HepG2 (cell line): Measurements from ENCODE around the gene ACOXL. TPM values are rescaled to one million over a fixed set of nuclear protein-coding genes. Genes with fewer than 3 reads are reported as not detected.

Source experiments
- AHDC1 ChIP-seq: sonication (generic); formaldehyde crosslinking; IDR thresholded peaks from 2 replicates; pipeline ENCODE4 v1.5.1; 2020; ENCODE audit warnings: mild to moderate bottlenecking, missing genetic modification reagents, borderline replicate concordance
- CENPT ChIP-seq: sonication (generic); formaldehyde crosslinking; IDR thresholded peaks from 2 replicates; pipeline ENCODE4 v1.8.0; 2022; ENCODE audit warnings: low read depth, mild to moderate bottlenecking, moderate library complexity, missing genetic modification reagents
- CHD4 ChIP-seq: fragments of 200-600 bp; sonication (generic); IDR thresholded peaks from 2 replicates; pipeline ENCODE4 v1.7.0; 2017; ENCODE audit warnings: mild to moderate bottlenecking, low read length, borderline replicate concordance
- DBP ChIP-seq: sonication (generic); formaldehyde crosslinking; IDR thresholded peaks from 2 replicates; pipeline ENCODE4 v1.4.0; 2020; ENCODE audit warnings: missing genetic modification reagents; ENCODE audit errors: not compliant biosample characterization
- FOXA3 ChIP-seq: IDR thresholded peaks from 2 replicates; pipeline ENCODE4 v1.6.1; 2016; ENCODE audit warnings: missing genetic modification reagents, missing compliant biosample characterization
- KAT2B ChIP-seq: fragments of 150-350 bp; IDR thresholded peaks from 2 replicates; pipeline ENCODE4 v1.6.1; 2014; ENCODE audit warnings: low read depth, low read length, borderline replicate concordance
- MAFG ChIP-seq: sonication (generic); formaldehyde crosslinking; IDR thresholded peaks from 2 replicates; pipeline ENCODE4 v1.5.1; 2020; ENCODE audit warnings: mild to moderate bottlenecking, missing genetic modification reagents
- PCBP2 ChIP-seq: fragments of 200-400 bp; formaldehyde crosslinking; optimal IDR thresholded peaks from 2 replicates; pipeline ENCODE3; 2018; ENCODE audit warnings: low read length, low read depth; ENCODE audit not compliant: poor library complexity, severe bottlenecking
- SAFB2 ChIP-seq: sonication (generic); formaldehyde crosslinking; IDR thresholded peaks from 2 replicates; pipeline ENCODE4 v1.5.1; 2020; ENCODE audit warnings: missing genetic modification reagents, low read depth, mild to moderate bottlenecking, borderline replicate concordance
- TAF15 ChIP-seq: fragments of 200-400 bp; formaldehyde crosslinking; IDR thresholded peaks from one replicate; pipeline ENCODE4 v1.6.1; 2018; ENCODE audit warnings: mild to moderate bottlenecking, low read depth, low read length; ENCODE audit not compliant: poor library complexity, severe bottlenecking
- ZBTB7B ChIP-seq: sonication (generic); formaldehyde crosslinking; IDR thresholded peaks from 2 replicates; pipeline ENCODE4 v1.4.0; 2020; ENCODE audit warnings: missing genetic modification reagents
- ZNF367 ChIP-seq: sonication (generic); formaldehyde crosslinking; IDR thresholded peaks from 2 replicates; pipeline ENCODE4 v1.4.0; 2020; ENCODE audit warnings: missing genetic modification reagents, borderline replicate concordance
- ZNF580 ChIP-seq: IDR thresholded peaks from 2 replicates; pipeline ENCODE4 v1.6.1; 2016; ENCODE audit warnings: low read depth, borderline replicate concordance
- polyA plus RNA-seq, 8 experiments: library from polyadenylated mRNA; depleted of rRNA in 3 of 8; stranded (reverse) in 7 of 8; unstranded in 1 of 8; fragments of >200 nt; fragmentation: Illumina TruSeq in 4 of 8; extraction: Trizol in 4 of 8; gene quantifications; 2 replicates each; pipeline versions ENCODE4 v1.2.1 to v1.2.3, GENCODE V29; 2011 to 2016; ENCODE audit warnings: low read depth in 4 of 8, missing spikeins in 1 of 8, mixed read lengths in 1 of 8; ENCODE audit not compliant: insufficient read depth in 1 of 8
- total RNA-seq, 5 experiments: library from RNA; depleted of rRNA; stranded (reverse); fragments of >200 nt; fragmentation: Illumina TruSeq; extraction: Trizol; gene quantifications; 2 replicates each; pipeline ENCODE4 v1.2.3, GENCODE V29; 2016; ENCODE audit warnings: low read depth in 1 of 5
- TF ChIP-seq, protein P1 (sequence below): sonication (generic); formaldehyde crosslinking; IDR thresholded peaks from 2 replicates; pipeline ENCODE4 v1.9.0; 2021; ENCODE audit warnings: missing genetic modification reagents, mild to moderate bottlenecking, borderline replicate concordance
- TF ChIP-seq, protein P2 (sequence below): sonication (generic); formaldehyde crosslinking; IDR thresholded peaks from 2 replicates; pipeline ENCODE4 v1.4.0; 2020; ENCODE audit warnings: mild to moderate bottlenecking, low read depth, missing genetic modification reagents
- TF ChIP-seq, protein P3 (sequence below): sonication (generic); formaldehyde crosslinking; IDR thresholded peaks from 2 replicates; pipeline ENCODE4 v1.8.0; 2022; ENCODE audit warnings: missing genetic modification reagents, low read depth, mild to moderate bottlenecking, borderline replicate concordance

The ACOXL gene
- total and polyA plus RNA-seq, 2 of the 13 experiments (the other 11 are each of a cell fraction or from before 2014, with no cell fraction given) = not detected

- TF ChIP-seq ZBTB7B (no peak), AHDC1 (CRISPR knock-in tag) (no peak), FOXA3 (CRISPR knock-in tag) (peak; percentile 25; the same call in 1 of the 2 replicates), MAFG (CRISPR knock-in tag) (no peak), CENPT (CRISPR knock-in tag) (no peak), KAT2B (no peak), CHD4 (no peak), ZNF580 (CRISPR knock-in tag) (peak; percentile 68; the same call in 1 of the 2 replicates), TAF15 (no peak), DBP (CRISPR knock-in tag) (no peak), PCBP2 (no peak), ZNF367 (no peak), SAFB2 (CRISPR knock-in tag) (no peak)
- TF ChIP-seq, protein P1, sequence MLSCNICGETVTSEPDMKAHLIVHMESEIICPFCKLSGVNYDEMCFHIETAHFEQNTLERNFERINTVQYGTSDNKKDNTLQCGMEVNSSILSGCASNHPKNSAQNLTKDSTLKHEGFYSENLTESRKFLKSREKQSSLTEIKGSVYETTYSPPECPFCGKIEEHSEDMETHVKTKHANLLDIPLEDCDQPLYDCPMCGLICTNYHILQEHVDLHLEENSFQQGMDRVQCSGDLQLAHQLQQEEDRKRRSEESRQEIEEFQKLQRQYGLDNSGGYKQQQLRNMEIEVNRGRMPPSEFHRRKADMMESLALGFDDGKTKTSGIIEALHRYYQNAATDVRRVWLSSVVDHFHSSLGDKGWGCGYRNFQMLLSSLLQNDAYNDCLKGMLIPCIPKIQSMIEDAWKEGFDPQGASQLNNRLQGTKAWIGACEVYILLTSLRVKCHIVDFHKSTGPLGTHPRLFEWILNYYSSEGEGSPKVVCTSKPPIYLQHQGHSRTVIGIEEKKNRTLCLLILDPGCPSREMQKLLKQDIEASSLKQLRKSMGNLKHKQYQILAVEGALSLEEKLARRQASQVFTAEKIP = no peak
- TF ChIP-seq, protein P2, sequence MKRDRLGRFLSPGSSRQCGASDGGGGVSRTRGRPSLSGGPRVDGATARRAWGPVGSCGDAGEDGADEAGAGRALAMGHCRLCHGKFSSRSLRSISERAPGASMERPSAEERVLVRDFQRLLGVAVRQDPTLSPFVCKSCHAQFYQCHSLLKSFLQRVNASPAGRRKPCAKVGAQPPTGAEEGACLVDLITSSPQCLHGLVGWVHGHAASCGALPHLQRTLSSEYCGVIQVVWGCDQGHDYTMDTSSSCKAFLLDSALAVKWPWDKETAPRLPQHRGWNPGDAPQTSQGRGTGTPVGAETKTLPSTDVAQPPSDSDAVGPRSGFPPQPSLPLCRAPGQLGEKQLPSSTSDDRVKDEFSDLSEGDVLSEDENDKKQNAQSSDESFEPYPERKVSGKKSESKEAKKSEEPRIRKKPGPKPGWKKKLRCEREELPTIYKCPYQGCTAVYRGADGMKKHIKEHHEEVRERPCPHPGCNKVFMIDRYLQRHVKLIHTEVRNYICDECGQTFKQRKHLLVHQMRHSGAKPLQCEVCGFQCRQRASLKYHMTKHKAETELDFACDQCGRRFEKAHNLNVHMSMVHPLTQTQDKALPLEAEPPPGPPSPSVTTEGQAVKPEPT (CRISPR knock-in tag) = no peak
- TF ChIP-seq, protein P3, sequence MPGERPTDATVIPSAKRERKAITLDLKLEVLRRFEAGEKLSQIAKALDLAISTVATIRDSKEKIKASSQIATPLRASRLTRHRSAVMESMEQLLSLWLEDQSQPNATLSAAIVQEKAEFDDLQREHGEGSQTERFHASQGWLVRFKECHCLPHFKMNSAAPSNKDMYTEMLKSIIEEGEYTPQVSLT = no peak
These were observed 384.6 kb downstream of the ACOXL start (continued) for GRCh38 chr2:111116843-111117597.
